Measurements from ENCODE around the gene VSIG2.

The VSIG2 gene

DNA sequence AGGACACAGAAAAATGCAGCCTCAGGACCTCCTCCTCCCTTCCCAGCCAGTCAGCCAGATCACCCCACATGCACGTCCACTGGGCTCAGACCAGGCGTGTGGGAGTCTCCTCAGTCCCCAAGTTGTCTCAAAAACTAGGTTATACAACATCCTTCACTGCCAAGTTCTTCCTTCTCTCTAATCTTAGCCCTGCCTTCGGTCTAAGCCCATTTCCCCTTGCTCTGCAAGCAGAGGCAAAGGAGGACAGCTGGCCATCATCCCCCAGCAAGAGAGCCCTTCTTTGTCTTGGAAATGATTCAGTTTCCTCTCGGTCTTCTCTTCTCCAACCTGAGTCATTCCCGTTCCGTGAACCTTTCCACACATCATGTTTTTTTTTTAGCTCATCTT, 26.3 kb downstream of the VSIG2 start:
- no peak for DNase-seq (ENCODE audit: extremely low read depth in 1 of 2, low read depth in 1 of 2)

DNA sequence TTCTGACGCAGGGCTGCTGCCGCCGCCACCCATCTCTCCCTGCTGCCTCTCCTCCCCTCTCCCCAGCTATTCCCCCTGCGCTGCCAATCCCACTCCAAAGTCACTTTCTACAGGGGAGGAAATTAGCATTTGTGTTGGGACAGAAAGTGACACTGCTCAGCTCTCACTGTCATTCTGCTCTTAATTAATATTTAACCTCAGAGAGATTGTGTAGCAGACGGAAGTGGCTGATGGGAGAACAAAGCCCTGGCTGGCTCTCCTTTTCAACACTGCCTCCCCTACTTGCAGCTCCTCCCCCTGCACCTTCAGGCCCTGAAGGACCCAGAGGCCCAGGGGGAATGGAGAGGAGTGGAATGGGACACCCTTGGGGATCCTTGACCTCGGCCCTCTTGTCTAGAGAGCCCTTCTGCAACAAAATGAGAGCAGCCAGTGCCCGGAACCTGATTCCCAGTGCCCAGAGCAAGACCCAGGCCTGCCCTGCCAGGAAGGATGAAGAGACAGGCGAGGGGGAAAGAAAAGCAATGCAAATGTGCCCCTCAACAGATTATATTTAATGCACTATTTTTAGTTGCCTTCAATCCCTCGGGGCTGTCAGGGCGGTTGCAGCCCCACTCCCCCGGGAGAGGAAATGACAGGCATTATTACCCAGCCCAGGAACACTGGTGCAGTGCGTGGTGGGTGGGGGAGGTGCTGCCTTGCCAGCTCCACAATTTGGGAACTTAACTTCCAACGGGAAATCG, 26.9 kb downstream of the VSIG2 start:
- DNase-seq (ENCODE audit: extremely low read depth in 1 of 2, low read depth in 1 of 2), result no peak

DNA sequence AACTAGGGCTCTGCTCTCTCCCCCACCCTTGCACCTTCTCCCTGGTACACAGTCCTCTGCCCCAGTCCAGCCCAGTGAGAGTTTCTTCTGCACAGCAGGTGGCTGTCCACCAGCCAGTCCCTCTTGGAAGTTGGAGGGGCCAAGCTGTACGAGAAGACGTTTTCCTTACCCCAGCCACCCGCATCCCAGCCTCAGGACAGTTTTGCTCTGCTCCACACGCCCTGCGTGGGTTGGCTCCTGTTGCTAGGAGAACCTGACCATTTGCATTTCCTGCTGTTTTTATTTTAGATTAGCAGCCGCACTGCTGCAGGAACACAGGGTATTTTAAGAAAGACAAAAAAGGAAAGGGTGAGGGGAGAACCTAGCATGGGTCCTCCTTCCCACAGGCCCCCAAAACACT, 29.9 kb downstream of the VSIG2 start:
- no peak for DNase-seq (ENCODE audit: extremely low read depth in 1 of 2, low read depth in 1 of 2)

DNA sequence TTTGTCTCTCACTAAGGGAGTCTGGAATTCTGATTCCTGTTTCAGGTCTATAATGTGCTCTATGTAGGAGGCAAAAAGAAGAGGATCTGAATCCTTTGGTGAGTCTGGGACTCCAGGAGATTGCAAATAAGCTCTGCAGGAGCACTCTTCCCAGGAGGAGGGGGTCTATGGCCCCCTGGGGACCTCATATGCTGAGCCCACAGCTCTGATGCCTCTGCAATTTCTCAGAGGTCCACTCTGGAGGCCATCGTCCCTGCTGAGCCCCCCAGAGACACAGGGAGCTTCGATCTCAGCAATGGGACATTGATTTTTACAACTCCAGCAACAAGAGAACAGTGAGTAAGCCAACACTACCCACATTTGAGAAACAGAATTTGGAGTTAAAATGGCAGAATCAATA, 32.5 kb downstream of the VSIG2 start:
- no peak for DNase-seq (ENCODE audit: extremely low read depth in 1 of 2, low read depth in 1 of 2)

DNA sequence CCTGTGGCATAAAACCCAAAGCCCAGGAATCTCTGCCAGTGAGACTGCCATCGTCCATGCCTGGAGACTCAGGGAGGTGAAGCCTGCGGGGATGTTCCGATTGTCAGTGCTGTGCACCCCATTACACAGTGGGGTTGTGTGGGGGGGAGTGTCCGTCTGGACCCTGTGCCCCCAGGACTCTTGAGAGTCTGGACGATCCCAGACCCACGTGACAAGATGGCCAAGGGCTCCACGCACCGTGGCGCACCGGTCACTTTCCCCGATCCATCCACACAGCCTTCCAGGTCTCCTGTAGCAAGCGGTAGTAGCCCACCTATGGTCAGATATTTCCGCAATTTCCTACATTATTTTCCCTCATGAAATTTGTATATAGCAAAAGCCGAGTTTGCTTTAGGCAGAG, 33.3 kb downstream of the VSIG2 start:
- DNase-seq (ENCODE audit: extremely low read depth in 1 of 2, low read depth in 1 of 2), result no peak

DNA sequence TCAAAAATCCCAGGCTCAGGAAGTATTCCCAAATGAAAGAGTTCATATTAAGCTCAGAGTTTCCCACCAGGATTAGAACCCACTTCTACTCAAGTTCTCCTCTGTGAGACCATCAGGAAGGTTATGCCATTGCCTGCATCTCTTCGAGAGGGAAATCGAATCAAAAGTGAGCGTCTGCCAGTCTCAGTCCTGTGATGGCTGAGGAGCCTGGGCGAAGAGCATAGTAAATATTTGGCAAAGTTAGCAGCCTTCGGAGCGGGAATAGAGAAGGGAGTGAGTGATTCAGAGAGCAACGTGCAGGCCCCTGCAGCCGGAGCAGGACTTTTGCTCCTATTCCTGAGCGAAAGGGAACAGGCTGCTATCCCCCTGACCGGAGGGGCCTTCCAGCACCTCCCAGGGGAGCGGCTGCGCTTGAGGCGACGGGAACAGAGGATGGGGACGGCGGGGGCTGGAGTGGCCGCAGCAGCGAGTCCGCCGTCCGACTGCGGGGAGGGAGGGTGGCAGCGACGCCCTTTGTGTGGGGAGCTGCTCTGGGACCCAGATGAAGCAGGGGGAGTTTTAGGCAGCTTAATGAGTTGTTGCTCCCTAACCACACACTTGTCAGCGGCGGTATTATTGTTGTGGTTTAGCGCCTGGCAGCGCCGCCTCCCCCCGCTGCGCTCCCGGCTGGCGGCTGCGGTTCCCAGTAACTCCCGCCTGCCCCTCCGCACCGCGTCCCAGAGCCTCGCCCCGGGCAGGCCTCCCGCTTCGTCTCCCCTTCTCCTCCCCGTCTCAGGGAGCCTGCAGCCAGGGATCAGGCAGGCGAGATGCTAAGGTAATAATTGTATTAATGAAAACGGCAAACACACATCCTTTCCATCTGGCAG, 34.0 kb downstream of the VSIG2 start:
- DNase-seq (ENCODE audit: extremely low read depth in 1 of 2, low read depth in 1 of 2), result no peak

DNA sequence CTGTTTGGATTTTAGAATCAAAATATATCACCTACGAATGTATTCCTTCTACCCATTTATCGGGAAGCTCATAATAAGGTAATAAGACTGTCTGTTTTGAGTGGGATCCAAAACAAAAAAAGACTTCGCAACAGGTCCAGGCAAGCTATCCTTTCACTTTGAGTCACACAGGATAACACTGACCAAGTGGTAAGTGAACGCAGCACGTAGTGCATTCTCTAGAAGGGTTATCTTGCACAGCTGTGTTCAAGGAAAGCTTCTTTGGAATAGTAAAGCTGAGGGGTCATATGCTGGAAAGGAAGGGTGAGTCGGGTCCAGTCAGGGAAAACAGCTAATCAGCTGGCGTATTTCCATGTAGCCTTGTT, 34.7 kb downstream of the VSIG2 start:
- no peak for DNase-seq (ENCODE audit: extremely low read depth in 1 of 2, low read depth in 1 of 2)

DNA sequence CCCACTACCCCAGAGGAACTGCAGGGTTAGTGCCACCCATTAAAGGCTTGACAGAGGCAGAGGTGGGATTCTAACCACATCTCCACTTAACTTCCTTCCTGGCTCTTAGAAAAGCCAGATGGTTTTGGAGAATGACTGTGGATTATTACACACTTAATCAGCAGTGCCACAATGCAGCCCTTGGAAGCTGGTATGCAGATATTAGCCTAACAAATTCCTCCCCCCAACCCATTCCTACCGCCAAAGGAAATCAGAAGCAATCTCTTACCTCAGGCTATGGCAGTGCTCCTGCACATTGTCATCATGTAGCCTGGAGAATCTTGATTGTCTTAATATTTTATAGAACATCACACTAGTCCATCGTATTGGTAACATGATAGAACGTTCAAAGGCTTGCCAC, 35.5 kb downstream of the VSIG2 start:
- DNase-seq (ENCODE audit: extremely low read depth in 1 of 2, low read depth in 1 of 2), result no peak

DNA sequence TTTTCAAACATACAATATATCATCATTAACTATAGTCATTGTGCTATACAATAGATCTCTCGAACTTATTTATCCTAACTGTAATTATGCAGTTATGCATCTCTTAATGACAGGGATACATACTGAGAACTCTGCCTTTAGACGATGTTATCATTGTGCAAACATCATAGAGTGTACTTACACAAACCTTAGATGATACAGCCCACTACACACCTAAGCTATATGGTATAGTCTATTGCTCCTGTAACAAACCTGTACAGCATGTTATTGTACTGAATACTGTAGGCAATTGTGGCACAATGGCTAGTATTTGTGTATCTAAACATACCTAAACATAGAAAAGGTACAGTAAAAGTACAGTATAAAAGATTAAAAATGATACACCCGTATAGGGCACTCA, 39.7 kb downstream of the VSIG2 start:
- no peak for DNase-seq (ENCODE audit: extremely low read depth in 1 of 2, low read depth in 1 of 2)

DNA sequence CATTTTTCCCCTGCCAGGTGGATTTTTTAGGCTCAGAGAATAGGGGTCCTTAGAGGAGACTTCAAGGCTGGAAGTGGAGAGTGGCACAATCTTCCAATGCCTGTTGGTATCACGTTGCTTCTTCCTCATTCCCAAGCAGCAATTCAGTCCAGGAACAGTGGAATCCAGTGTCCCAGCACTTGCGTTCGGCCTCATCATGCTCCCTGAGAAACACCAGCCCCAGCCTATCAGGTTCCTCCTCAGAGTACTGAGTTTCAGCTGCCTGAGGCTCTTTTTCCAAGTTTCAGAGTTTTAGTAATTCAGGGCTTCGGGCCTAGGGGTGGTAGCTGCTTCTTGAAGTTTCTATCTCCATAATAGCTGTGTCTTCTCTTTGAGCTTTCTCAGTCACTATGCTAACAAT, 44.2 kb downstream of the VSIG2 start:
- DNase-seq (ENCODE audit: extremely low read depth in 1 of 2, low read depth in 1 of 2), result no peak

DNA sequence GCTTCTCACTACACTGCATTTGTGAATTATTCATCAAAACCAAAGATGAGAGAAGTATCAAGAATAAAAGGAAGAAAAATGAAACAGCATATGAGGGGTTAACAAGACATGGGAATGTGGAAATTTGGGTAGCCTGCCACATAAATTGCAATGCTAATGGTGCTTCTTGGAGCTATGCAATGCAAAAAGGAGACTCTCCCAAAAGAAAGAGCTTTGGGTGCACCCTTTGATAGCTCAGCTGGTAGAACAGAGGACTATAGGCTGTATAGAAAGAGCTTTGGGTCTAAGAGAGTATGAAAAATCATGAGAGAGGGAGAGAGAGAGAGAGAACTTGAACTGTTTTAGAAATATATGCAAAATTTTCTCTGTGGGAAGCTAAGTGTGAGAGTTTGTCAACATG, 52.0 kb downstream of the VSIG2 start:
- no peak for DNase-seq (ENCODE audit: extremely low read depth in 1 of 2, low read depth in 1 of 2)

DNA sequence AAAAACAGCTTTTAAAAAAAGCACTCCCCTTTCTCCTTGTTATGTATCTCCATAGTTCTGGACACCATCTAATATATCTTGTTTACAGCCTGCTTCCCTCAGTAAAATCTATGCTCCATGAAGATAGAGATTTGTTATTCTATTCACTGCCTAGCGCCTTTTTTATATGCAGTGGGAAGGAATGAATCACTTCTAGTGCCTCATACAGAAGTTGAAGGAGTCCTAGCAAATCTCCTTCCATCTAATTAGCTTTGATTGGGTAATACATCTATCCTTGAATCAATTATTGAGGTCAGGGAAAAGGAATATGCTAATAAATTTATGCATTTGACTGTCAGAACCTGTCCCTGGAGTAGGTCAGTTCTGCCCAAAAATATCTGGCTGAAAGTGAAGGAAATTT, 52.5 kb downstream of the VSIG2 start:
- no peak for DNase-seq (ENCODE audit: extremely low read depth in 1 of 2, low read depth in 1 of 2)
